ENCODE data around the gene PRDM15.

GRCh38 chr21:41762753-41763152 lies 116.4 kb downstream of the PRDM15 start:
- TF ChIP-seq POLR2A (IDR thresholded peaks at IDR 0.05) (no peak), CTCF (IDR thresholded peaks at IDR 0.05) (no peak)

Data from esophagus squamous epithelium (tissue), 4 donors.